ENCODE data around the gene MUCL3.

MUCL3 gene

DNA sequence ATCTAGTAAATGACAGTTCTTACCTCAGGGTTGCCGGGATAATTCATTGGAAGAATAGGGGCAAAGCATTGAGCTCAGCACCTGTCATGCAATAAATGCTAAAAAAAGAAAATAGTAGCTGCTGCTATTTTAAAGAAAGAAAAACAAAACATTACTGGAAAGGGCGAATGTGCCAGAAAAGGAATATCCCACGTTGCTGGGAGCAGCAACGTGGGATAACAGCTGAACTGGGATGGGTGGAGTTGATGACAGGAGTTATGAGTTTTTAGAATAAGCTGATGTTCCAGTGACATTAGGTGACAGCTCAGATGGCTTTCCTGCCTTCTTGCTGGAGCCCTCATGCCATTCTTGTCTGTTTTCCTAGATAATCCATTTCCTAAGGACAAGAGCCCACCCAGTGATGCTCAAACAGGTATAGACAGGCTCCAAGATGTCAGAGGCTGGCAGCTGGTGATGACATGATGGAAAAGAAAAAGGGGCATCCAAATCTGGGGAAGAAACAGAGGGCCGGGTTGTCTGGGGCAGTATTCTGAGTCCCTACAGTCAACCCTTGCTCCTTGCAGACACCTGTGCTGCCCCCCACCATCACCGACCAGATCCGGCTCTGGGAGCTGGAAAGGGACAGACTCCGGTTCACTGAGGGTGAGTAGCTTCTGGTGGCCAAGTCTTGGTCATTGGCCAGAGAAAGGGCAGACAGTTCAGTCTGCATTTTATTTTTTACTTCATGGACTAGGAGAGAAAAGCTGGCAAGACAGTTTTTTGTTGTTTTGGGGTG, 27.8 kb upstream of the MUCL3 start:
- Histone ChIP-seq H3K9ac (no peak overlapping the region), H3K36me3 (ENCODE audit: control insufficient read depth, insufficient read depth, low read length) (no peaks in the 10 kb centered on the region), H3K27me3 (ENCODE audit: control insufficient read depth, insufficient read depth, low read length) (no peaks in the 10 kb centered on the region), H3K4me1 (peaks cover 21% of the 10 kb centered on the region), H2AFZ (peak overlapping the region; percentile 96), H3K4me3 (ENCODE audit: low read depth, low read length) (peak overlapping the region; percentile 74), H3K4me2 (ENCODE audit: low read length) (no peak overlapping the region), H3K27ac (peak overlapping the region; percentile 98), H3K9me3 (ENCODE audit: control insufficient read depth, low read length) (no peaks in the 10 kb centered on the region), H3K79me2 (peaks cover 13% of the 10 kb centered on the region)
- TF ChIP-seq, protein P1, sequence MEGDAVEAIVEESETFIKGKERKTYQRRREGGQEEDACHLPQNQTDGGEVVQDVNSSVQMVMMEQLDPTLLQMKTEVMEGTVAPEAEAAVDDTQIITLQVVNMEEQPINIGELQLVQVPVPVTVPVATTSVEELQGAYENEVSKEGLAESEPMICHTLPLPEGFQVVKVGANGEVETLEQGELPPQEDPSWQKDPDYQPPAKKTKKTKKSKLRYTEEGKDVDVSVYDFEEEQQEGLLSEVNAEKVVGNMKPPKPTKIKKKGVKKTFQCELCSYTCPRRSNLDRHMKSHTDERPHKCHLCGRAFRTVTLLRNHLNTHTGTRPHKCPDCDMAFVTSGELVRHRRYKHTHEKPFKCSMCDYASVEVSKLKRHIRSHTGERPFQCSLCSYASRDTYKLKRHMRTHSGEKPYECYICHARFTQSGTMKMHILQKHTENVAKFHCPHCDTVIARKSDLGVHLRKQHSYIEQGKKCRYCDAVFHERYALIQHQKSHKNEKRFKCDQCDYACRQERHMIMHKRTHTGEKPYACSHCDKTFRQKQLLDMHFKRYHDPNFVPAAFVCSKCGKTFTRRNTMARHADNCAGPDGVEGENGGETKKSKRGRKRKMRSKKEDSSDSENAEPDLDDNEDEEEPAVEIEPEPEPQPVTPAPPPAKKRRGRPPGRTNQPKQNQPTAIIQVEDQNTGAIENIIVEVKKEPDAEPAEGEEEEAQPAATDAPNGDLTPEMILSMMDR (IDR thresholded peaks at IDR 0.05) = no peak

DNA sequence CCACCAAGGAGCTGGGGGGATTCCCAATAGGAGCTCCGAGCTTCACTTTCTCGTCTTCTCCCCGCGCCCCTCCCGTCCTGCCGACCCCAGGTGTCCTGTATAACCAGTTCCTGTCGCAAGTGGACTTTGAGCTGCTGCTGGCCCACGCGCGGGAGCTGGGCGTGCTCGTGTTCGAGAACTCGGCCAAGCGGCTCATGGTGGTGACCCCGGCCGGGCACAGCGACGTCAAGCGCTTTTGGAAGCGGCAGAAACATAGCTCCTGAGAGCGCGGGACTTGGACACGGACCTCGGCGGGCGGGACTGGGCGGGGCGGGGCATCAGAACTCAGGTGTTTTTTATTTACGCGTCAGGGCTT, 27.1 kb upstream of the MUCL3 start:
- no peaks in the 10 kb centered on the region for H3K36me3 ChIP-seq (ENCODE audit: control insufficient read depth, insufficient read depth, low read length)
- peaks cover 8% of the 10 kb centered on the region for H3K79me2 ChIP-seq
- H3K4me3 ChIP-seq (ENCODE audit: low read depth, low read length) = peak overlapping the region; percentile 74
- TF ChIP-seq, protein P1 (IDR thresholded peaks at IDR 0.05) = no peak
- H3K27me3 ChIP-seq (ENCODE audit: control insufficient read depth, insufficient read depth, low read length) = no peaks in the 10 kb centered on the region
- no peak overlapping the region for H3K9ac ChIP-seq
- H3K4me1 ChIP-seq = peaks cover 21% of the 10 kb centered on the region
- H2AFZ ChIP-seq = peak overlapping the region; percentile 96
- H3K4me2 ChIP-seq (ENCODE audit: low read length) = peak overlapping the region; percentile 81
- peak overlapping the region; percentile 98 for H3K27ac ChIP-seq
- no peaks in the 10 kb centered on the region for H3K9me3 ChIP-seq (ENCODE audit: control insufficient read depth, low read length)

DNA sequence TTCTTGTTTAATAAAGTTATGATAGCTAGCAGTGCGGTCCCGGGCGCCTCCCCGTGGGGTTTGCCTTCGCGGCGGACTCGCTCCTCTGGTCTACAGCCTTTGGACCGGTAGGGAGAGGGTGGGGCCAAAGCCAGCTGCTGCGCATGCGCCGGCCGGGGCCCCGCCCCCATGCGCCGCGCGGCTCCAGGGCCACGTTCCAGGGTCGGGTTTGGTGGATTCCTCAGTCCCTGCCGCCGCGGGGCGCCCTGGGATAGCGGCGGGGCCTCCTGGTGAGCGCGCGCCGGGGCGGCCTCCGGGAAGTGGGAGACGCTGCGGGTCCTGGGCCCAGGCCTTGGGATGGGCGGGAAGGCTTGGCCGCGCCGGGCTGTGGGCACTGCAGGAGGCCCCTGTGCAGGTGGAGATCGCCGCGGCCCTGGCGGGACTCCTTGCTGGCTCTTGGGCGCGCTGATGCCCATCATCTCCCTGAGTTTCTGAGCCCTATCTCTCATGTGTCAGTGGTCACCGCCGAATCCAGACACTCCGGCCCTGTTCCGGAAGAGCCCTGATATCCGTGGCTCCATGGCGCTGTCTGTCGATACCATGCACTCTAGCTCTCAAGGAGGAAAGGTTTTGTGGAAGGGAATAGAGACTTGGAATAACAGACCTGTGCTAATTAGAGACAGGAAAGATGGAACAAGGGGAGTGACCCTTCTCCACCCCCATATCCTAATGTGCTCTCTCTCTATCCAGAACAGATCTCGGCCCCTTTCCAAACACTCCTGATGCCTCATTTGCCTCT, 26.5 kb upstream of the MUCL3 start, which contains the start of gene VARS2:
VARS2 (plus strand) TSS at position 163 of the 778 bp plus-strand sequence; CDS start at position 762, 599 bp downstream.
- Histone ChIP-seq H3K79me2 (peaks cover 8% of the 10 kb centered on the region), H3K36me3 (ENCODE audit: control insufficient read depth, insufficient read depth, low read length) (no peaks in the 10 kb centered on the region)

DNA sequence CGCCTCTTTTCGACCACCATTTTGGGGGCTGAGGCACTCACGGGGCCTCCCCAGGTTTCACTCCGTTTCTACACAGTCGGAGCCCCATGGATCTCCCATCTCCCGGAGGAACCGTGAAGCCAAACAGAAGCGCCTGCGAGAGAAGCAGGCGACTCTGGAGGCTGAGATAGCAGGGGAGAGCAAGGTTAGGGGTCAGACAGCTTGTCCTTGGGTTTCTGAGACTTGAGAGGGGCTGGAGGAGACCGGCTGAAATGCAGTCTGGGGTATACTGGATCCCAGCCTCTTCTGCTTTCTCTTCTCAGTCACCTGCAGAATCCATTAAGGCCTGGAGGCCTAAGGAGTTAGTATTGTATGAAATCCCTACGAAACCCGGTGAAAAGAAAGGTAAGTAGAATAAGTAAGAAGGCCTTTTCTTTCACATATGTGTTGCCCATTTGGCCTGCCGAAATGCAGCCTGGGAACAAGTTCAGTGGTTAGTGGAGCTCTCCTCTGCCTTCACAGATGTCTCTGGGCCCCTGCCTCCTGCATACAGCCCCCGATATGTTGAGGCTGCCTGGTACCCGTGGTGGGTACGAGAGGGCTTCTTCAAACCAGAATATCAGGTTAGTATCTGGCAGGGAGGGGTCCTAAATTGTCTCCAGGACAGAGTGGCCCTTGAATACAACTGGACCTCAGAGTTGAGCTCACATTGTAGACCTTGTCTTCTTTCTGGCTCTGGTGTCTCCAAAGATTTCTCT, 25.8 kb upstream of the MUCL3 start:
- TF ChIP-seq, protein P1 (IDR thresholded peaks at IDR 0.05) = no peak
- Histone ChIP-seq H3K27ac (peak overlapping the region; percentile 98), H3K27me3 (ENCODE audit: control insufficient read depth, insufficient read depth, low read length) (no peaks in the 10 kb centered on the region), H3K4me3 (ENCODE audit: low read depth, low read length) (peak overlapping the region; percentile 74), H3K4me1 (peaks cover 21% of the 10 kb centered on the region), H3K9ac (peak overlapping the region; percentile 84), H3K79me2 (peaks cover 8% of the 10 kb centered on the region), H3K36me3 (ENCODE audit: control insufficient read depth, insufficient read depth, low read length) (no peaks in the 10 kb centered on the region), H3K9me3 (ENCODE audit: control insufficient read depth, low read length) (no peaks in the 10 kb centered on the region), H3K4me2 (ENCODE audit: low read length) (peak overlapping the region; percentile 81), H2AFZ (peak overlapping the region; percentile 96)

More for the DNA sequence above, 26.5 kb upstream of the MUCL3 start, which contains the start of gene VARS2:
- H3K27me3 ChIP-seq (ENCODE audit: control insufficient read depth, insufficient read depth, low read length) = no peaks in the 10 kb centered on the region
- peak within 1 kb of the TSS; percentile 84 for H3K9ac ChIP-seq
- peak within 1 kb of the TSS; percentile 74 for H3K4me3 ChIP-seq (ENCODE audit: low read depth, low read length)
- H2AFZ ChIP-seq = peak within 1 kb of the TSS; percentile 96
- H3K27ac ChIP-seq = peak within 1 kb of the TSS; percentile 98
- TF ChIP-seq, protein P1 (IDR thresholded peaks at IDR 0.05) = peak; percentile 69
- H3K4me1 ChIP-seq = peaks cover 21% of the 10 kb centered on the region
- no peaks in the 10 kb centered on the region for H3K9me3 ChIP-seq (ENCODE audit: control insufficient read depth, low read length)
- H3K4me2 ChIP-seq (ENCODE audit: low read length) = peak within 1 kb of the TSS; percentile 81
